Stimulated activated CD4-positive, alpha-beta T cell treated with anti-CD3 and anti-CD28 coated beads, Interleukin-4, amount 100 ng/mL, for 24 hours (primary cell): ENCODE data around the gene L3MBTL1.

ENCODE experiments used
- DNase-seq: peaks from one replicate; pipeline ENCODE4 v3.0.0-alpha.2; 2020

Gene L3MBTL1

GRCh38 chr20:43536041-43536816, 28.7 kb downstream of the L3MBTL1 start:
- DNase-seq = no peak

- DNase-seq = no peak
Observed at GRCh38 chr20:43536817-43537440, 29.4 kb downstream of the L3MBTL1 start.

DNA sequence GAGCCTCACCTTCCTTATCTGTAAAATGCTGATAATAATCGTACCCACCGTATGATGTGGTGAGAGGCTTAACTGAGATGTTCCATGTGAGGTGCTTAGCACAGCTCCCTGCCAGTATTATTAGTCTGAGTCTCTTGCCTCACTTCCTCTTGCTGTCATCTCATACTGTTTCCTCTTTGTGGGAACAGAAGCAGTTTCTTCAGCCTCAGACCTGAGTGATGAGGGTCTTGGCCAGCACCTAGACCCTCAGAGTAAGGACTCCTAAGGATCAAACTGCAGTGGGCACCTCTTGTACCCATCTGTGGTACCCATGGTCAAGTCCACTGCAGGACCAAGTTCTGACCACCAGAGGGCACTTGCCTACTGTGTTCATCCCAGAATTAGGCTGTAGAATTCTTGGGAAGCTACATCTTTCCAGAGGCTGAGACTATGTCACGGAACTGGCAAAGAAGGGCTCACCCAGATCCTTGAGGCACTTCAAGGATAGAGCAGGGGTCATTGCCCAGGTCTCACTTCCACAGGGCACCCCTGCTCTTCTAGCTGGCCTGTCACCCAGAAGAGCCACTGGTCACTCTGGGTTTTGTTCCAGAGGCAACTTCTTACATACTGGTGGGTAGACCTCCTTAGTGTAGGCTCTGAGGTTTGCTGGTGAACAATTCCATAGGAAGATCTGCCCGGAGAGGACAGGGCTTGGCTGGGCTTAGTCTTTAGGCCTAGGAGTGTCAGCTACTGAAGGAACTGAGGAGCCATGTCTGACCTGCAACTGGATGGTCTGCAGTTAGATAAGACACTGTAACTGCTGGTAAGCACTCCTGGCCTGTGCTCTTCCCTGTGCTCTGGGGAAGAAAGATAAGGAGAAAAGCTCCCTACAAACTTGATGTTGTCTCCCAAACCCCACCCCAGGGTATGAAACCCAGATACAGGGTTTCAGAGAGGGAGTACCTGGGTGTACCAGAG, 30.7 kb downstream of the L3MBTL1 start:
- DNase-seq = peak; percentile 55

DNA sequence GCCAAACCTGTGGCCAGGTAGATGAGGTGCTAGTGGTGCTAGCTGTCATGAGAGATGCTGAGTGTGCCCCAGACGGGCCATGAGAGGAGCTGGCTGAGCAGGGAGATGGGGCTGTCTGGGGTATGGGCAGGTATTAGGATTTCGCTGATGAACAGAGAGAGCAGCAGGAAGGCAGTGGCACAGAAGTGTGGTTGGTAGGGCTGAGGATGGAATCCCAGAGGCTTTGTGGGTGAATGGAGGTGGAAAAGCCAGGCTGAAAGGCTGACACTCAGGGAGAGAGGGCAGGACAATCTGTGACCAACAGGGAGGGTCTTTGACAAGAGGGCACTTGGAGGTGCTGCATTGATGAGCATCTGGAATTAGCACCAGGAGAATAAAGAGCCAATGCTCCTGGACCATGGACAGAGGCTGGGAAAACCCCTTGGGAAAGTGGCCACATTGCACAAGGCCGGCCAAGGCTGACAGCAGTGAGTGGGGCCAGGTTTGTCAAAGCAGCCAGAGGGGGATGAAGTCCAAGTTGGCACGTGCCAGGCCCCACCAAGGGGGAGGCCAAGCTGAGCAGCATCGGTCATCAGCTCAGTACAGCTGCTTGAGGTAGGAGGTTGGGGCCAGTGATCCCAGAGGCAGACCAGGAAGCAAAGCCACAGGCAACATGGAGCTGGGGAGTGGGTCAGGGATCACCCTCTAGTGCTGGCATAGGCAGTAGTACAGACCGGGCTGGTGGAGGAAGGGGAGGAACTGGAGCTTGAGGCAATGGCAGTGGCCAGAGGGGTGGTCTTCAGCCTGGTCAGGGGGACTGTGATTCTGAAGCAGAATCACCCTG, 31.6 kb downstream of the L3MBTL1 start:
- no peak for DNase-seq

- no peak for DNase-seq
Observed at GRCh38 chr20:43539975-43540672, 32.6 kb downstream of the L3MBTL1 start.

DNA sequence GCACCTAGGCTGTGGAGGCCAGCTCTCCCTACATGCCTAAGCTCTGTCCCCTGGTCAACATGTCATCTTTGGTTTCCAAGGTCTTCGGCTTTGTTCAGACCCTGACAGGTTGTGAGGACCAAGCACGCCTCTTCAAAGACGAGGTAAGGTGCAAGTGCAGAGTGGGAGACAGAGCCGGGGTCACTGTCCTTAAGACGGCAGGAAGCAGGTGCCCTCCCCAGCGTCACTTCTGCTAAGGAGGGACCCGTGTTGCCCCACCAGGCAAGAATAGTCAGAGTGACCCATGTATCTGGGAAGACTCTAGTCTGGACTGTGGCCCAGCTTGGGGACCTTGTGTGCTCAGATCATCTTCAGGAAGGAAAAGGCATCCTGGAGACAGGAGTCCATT, 33.2 kb downstream of the L3MBTL1 start:
- DNase-seq = no peak

GRCh38 chr20:43541214-43541613, 33.7 kb downstream of the L3MBTL1 start:
- no peak for DNase-seq

GRCh38 chr20:43542161-43542560, 34.7 kb downstream of the L3MBTL1 start:
- no peak for DNase-seq

DNA sequence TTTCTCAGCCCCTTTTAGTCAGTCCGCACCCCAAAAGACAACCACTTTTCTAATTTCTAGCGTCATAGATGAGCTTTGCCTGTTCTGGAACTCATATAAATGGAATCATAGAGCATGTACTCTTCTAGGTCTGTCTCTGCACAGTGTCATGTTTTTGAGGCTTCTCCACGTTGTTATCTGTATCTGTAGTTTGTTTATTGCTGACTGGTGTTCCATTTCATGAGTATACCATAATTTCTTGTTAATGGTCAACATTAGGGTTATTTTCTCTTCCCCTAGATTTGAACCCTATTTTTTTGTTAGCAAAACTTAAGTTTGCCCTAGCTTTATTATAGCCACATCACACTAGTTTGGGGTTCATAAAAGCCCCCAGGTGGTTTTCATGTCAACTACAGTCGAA, 35.2 kb downstream of the L3MBTL1 start:
- DNase-seq = no peak

- DNase-seq = no peak
Observed at GRCh38 chr20:43543138-43543537, 35.6 kb downstream of the L3MBTL1 start.

DNA sequence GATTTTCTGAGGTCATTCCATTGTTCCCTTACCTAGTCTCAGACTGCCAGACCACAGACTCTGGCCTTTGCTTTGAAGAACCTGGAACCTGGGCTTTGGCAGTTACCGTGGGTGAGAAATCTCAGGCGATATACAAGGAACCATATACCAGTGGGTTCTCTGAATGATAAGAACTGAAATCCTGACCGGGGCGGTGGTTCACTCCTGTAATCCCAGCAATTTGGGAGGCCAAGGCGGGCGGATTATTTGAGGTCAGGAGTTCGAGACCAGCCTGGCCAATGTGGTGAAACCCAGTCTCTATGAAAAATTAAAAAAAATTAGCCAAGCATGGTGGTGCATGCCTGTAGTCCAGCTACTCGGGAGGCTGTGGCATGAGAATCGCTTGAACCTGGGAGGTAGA, 37.0 kb downstream of the L3MBTL1 start:
- no peak for DNase-seq

GRCh38 chr20:43545837-43546578, 38.5 kb downstream of the L3MBTL1 start:
- DNase-seq = no peak

- DNase-seq = no peak
Observed at GRCh38 chr20:43548273-43548880, 40.9 kb downstream of the L3MBTL1 start.

- DNase-seq = no peak
Observed at GRCh38 chr20:43549416-43550065, 42.0 kb downstream of the L3MBTL1 start.

DNA sequence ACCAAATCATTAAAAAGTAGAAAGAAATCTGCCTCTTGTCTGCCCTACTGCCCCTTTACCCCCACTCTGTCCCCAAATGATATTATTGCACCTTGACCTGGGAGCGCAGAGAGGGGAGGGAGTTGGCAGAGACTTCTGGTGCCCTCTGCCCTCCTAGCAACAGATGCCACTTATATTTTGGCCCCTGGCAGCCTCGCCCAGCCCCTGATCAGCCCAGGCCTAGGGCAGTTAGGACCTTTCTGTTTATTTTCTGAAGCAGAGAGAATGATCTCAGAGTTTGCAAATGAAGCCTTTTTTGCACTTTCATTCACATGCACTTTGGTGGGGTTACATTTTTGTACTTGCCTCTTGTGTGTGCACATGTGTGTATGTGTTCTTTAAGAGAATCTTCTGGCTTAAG, 43.0 kb downstream of the L3MBTL1 start:
- no peak for DNase-seq

GRCh38 chr20:43554369-43554768, 46.9 kb downstream of the L3MBTL1 start:
- DNase-seq = no peak

DNA sequence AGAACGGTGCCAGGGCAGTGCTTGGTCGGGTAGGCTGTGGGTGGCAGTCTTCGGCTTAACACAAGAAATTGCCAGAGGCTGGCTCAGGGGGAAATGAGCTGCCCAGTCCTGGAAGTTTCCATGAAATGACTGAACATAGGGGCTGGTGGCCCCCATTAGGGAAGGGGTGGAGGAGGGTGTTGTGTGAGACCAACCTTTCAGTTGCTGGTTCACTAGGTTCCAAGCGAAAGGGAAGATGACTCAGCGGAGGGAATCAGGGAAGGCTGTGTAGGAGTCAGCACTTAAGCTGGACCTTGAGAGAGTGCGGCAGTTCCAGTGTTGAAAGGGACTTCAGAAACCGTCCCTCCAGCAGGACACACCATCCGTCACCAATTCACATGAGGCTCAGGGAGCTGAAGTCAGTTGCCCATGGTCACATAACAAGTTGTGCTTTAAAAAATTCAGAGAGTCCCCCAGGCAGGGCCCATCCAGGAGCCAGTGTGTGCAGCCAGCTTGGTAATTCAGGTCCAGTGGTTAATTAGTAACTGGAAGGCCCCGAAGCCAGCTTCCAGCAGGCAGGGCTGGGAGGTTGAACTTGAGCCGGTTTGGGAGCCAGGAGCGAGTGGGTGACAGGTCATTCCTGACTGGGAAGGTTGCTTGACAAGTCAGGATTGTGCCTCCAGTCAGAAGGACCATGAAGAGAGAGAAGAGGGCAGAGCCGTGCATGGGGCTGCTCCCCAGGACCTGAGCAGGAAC, 51.1 kb downstream of the L3MBTL1 start, which contains the start of gene SGK2:
SGK2 (plus strand) TSS at position 616 of the 735 bp plus-strand sequence. CDS start 7,469 bp downstream, outside the sequence.
- DNase-seq = no peak

DNA sequence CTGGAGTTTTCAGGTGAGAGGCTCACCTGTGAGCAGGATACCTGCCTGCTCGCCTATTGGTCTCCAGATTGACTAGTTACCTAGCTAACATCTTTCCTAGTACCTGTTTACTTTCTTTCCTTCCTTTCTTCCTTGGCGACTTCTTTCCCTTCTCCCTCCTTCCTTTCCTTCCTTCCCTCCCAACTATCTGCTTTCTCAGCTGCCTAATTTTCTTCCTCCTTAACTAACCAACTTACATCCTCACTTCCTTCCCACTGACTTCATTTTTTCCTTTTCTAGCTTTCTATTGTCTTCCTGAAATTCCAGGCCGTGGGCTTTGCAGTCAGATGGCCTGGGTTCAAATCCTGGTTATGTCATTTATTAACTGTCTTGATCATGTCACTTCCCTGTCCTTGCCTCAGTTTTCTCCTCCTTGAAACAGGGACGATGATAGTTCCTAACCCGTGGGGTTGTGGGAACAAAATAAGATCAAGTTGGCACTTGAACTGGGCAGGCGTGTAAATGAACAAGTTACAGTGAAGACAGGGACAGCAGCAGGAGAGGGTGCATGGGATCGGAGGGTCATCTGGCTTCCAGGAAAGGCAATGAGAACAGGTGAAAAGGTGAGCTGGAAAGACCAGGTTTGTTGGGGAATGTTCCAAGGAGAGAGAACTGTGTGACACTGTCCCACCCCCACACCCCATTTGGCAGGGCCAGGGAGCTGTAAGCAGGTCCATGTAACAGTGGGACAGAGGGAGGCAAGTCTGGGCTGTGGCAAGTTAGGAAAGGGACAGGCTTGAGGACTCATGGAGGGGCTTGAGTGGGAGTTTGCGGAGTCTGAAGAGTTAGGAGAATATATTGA, 51.9 kb downstream of the L3MBTL1 start:
- no peak for DNase-seq
